OCI-LY7 (cell line): Measurements from ENCODE around the gene IL5RA. TPM values are rescaled to one million over a fixed set of nuclear protein-coding genes. Genes with fewer than 3 reads are reported as not detected.

ENCODE experiments used
- BruUV-seq: library from RNA; stranded (reverse); fragments of 400-500 nt; replicated peaks from 2 replicates; lab custom pipeline; 2021; lab: Mats Ljungman, UMichigan
- CTCF ChIA-PET: fragments of 300-600 bp; sonication (Branson Sonifier 250); formaldehyde crosslinking; loops from one replicate; lab custom pipeline; 2022; ENCODE audit warnings: antibody characterized with exemption; ENCODE audit not compliant: unreplicated experiment; lab: Charles Lee
- POLR2A ChIA-PET: fragments of 300-600 bp; sonication (Branson Sonifier 250); formaldehyde crosslinking; loops from one replicate; lab custom pipeline; 2022; ENCODE audit warnings: antibody characterized with exemption; lab: Charles Lee
- DNase-seq: peaks from one replicate; pipeline ENCODE4 v3.0.0-alpha.2; 2015; ENCODE audit warnings: low spot score
- H2AFZ ChIP-seq: fragments of 200-600 bp; sonication (generic), shearing (Covaris generic); 2 replicates; pipeline ENCODE4 v1.6.1; 2014; ENCODE audit warnings: mild to moderate bottlenecking, antibody characterized with exemption, low read length, moderate library complexity
- H3K27ac ChIP-seq: fragments of 200-600 bp; sonication (generic); 2 replicates; pipeline ENCODE4 v1.5.1; 2014; ENCODE audit warnings: mixed run types, low read depth, mild to moderate bottlenecking, moderate library complexity, low read length, inconsistent platforms; ENCODE audit not compliant: poor library complexity, severe bottlenecking
- H3K36me3 ChIP-seq: fragments of 200-600 bp; sonication (generic); 2 replicates; pipeline ENCODE4 v1.6.1; 2014; ENCODE audit warnings: mild to moderate bottlenecking, antibody characterized with exemption, low read length, moderate library complexity, mixed read lengths; ENCODE audit not compliant: insufficient read depth
- H3K4me1 ChIP-seq: fragments of 200-600 bp; sonication (generic); 2 replicates; pipeline ENCODE4 v1.5.1; 2014; ENCODE audit warnings: mild to moderate bottlenecking, low read length; ENCODE audit not compliant: insufficient read depth, poor library complexity, severe bottlenecking
- H3K4me2 ChIP-seq: fragments of 200-600 bp; sonication (generic); 2 replicates; pipeline ENCODE4 v1.6.1; 2014; ENCODE audit warnings: mild to moderate bottlenecking, low read length
- H3K4me3 ChIP-seq: fragments of 200-600 bp; sonication (generic); 2 replicates; pipeline ENCODE4 v1.5.1; 2014; ENCODE audit warnings: mild to moderate bottlenecking, low read depth, low read length; ENCODE audit not compliant: poor library complexity, severe bottlenecking
- H3K79me2 ChIP-seq: fragments of 200-600 bp; sonication (generic); 2 replicates; pipeline ENCODE4 v1.6.1; 2016; ENCODE audit warnings: low read depth, mild to moderate bottlenecking, low read length, moderate library complexity, mixed read lengths; ENCODE audit not compliant: insufficient read depth
- H3K9me2 ChIP-seq: fragments of 200-600 bp; sonication (generic); 2 replicates; pipeline ENCODE4 v1.6.1; 2016; ENCODE audit warnings: mild to moderate bottlenecking, low read length, mixed read lengths; ENCODE audit not compliant: insufficient read depth
- H3K9me3 ChIP-seq: fragments of 200-600 bp; sonication (generic); 2 replicates; pipeline ENCODE4 v1.6.1; 2014; ENCODE audit warnings: mild to moderate bottlenecking, mixed run types, low read length, mixed read lengths
- H4K20me1 ChIP-seq: fragments of 200-600 bp; sonication (generic); 2 replicates; pipeline ENCODE4 v1.6.1; 2014; ENCODE audit warnings: mild to moderate bottlenecking, antibody characterized with exemption, low read length, moderate library complexity, mixed read lengths; ENCODE audit not compliant: insufficient read depth
- CTCF ChIP-seq: fragments of 200-600 bp; sonication (generic); conservative IDR thresholded peaks from 2 replicates; pipeline ENCODE4 v1.5.1; 2014; ENCODE audit warnings: mild to moderate bottlenecking, antibody characterized with exemption, low read length, moderate library complexity, mixed read lengths
- EZH2phosphoT487 ChIP-seq: fragments of 200-600 bp; sonication (generic); IDR thresholded peaks from 2 replicates; pipeline ENCODE4 v1.6.1; 2018; ENCODE audit warnings: low read depth, borderline replicate concordance, mild to moderate bottlenecking, mixed run types, antibody characterized with exemption, low read length, moderate library complexity, mixed read lengths
- intact Hi-C: fragments of 100-400 bp; cut with micrococcal nuclease; formaldehyde crosslinking; loops from one replicate; pipeline ENCODE4 v1.10.0; 2022; ENCODE audit not compliant: unreplicated experiment
- total RNA-seq, 2 experiments: library from RNA; depleted of rRNA in 1 of 2; stranded (reverse); fragments of >200 nt in 1 of 2; shearing (Covaris generic) in 1 of 2; gene quantifications; 2 replicates each; pipeline ENCODE4 v1.2.3, GENCODE V29; 2014 to 2022

The IL5RA gene
- total RNA-seq, 2 experiments from 2014 or later = not detected

- CTCF ChIA-PET = no interaction called here
- POLR2A ChIA-PET = no interaction called here
- Histone ChIP-seq H3K4me1 (no peaks in the 10 kb centered on the region), H3K27ac (no peak overlapping the region), H3K4me3 (no peak overlapping the region), H3K79me2 (no peaks in the 10 kb centered on the region), H3K4me2 (no peak overlapping the region), H2AFZ (no peak overlapping the region), H4K20me1 (no peaks in the 10 kb centered on the region), H3K36me3 (no peaks in the 10 kb centered on the region), H3K9me2 (no peaks in the 10 kb centered on the region), H3K9me3 (no peaks in the 10 kb centered on the region)
- no peak for DNase-seq
- TF ChIP-seq CTCF (no peak), EZH2phosphoT487 (no peak)
- intact Hi-C loops = no loop called here
- no TSS peak for BruUV-seq
These were observed 78.8 kb downstream of the IL5RA start for GRCh38 chr3:3031326-3031725.

- ChIA-PET CTCF (interaction anchor here (0.5 kb wide), 1 partner anchor 57 kb away, joined by 4 read pairs; no protein-coding TSS in a partner anchor), POLR2A (no interaction called here)
- no peaks in the 10 kb centered on the region for H3K9me2 ChIP-seq
- no peak overlapping the region for H2AFZ ChIP-seq
- no peaks in the 10 kb centered on the region for H3K79me2 ChIP-seq
- no peaks in the 10 kb centered on the region for H3K9me3 ChIP-seq
- no peak overlapping the region for H3K4me2 ChIP-seq
- H3K36me3 ChIP-seq = no peaks in the 10 kb centered on the region
- no peaks in the 10 kb centered on the region for H4K20me1 ChIP-seq
- no peaks in the 10 kb centered on the region for H3K4me1 ChIP-seq
- no peak for DNase-seq
- H3K27ac ChIP-seq = no peak overlapping the region
- intact Hi-C loops = no loop called here
- no TSS peak for BruUV-seq
- no peak overlapping the region for H3K4me3 ChIP-seq
- TF ChIP-seq CTCF (no peak), EZH2phosphoT487 (no peak)
These were observed 82.1 kb downstream of the IL5RA start for GRCh38 chr3:3027976-3028567.

GRCh38 chr3:3023111-3023745 lies 86.9 kb downstream of the IL5RA start:
- Histone ChIP-seq H3K79me2 (no peaks in the 10 kb centered on the region), H3K4me1 (no peaks in the 10 kb centered on the region), H3K36me3 (no peaks in the 10 kb centered on the region), H3K4me3 (no peak overlapping the region), H2AFZ (no peak overlapping the region), H4K20me1 (no peaks in the 10 kb centered on the region), H3K27ac (no peak overlapping the region), H3K4me2 (no peak overlapping the region), H3K9me3 (no peaks in the 10 kb centered on the region), H3K9me2 (no peaks in the 10 kb centered on the region)
- POLR2A ChIA-PET = no interaction called here
- intact Hi-C loops = no loop called here
- no TSS peak for BruUV-seq
- TF ChIP-seq CTCF (no peak), EZH2phosphoT487 (no peak)
- CTCF ChIA-PET = no interaction called here
- no peak for DNase-seq
